Peyer's patch (tissue), 4 donors: ENCODE results near the gene USP32. TPM values are rescaled to one million over a fixed set of nuclear protein-coding genes. Genes with fewer than 3 reads are reported as not detected.

Source experiments
- DNase-seq, 3 donors: peaks; one replicate each; pipeline ENCODE4 v3.0.0-alpha.2; 2017 to 2019
- H3K27ac ChIP-seq, 4 donors: fragments of 200-600 bp; sonication (generic); one replicate each; pipeline ENCODE4 v1.5.1; 2016 to 2019
- H3K27me3 ChIP-seq, 2 donors: fragments of 200-600 bp; sonication (generic); one replicate each; pipeline ENCODE4 v1.5.1; 2019
- H3K36me3 ChIP-seq, 3 donors: fragments of 200-600 bp; sonication (generic); one replicate each; pipeline ENCODE4 v1.5.1; 2016 to 2019
- H3K4me1 ChIP-seq, 4 donors: fragments of 200-600 bp; sonication (generic); one replicate each; pipeline ENCODE4 v1.5.1; 2016 to 2019
- H3K4me3 ChIP-seq, 4 donors: fragments of 200-600 bp; sonication (generic); 1 replicate in 3 of 4; 2 replicates in 1 of 4; pipeline ENCODE4 v1.5.1; 2016 to 2019; ENCODE audit warnings: mild to moderate bottlenecking in 1 of 4
- H3K9me3 ChIP-seq, 4 donors: fragments of 200-600 bp; sonication (generic); one replicate each; pipeline ENCODE4 v1.5.1; 2016 to 2019; ENCODE audit warnings: mild to moderate bottlenecking in 1 of 4
- POLR2A ChIP-seq, 2 donors: fragments of 450-650 bp; IDR thresholded peaks; one replicate each; pipeline ENCODE4 v1.5.1; 2017; ENCODE audit warnings: antibody characterized with exemption in 2 of 2, mild to moderate bottlenecking in 2 of 2, moderate library complexity in 2 of 2
- total RNA-seq, 4 donors: library from RNA; depleted of rRNA; stranded (reverse); fragments of >200 nt; gene quantifications; one replicate each; pipeline ENCODE4 v1.1.0, GENCODE V29; 2016
- TF ChIP-seq, protein P1 (sequence below), 6 experiments: fragments of 450-650 bp in 4 of 6; fragments of 200-600 bp in 2 of 6; sonication (generic) in 1 of 6; IDR thresholded peaks; one replicate each; pipeline ENCODE4 v1.5.1; 2017 to 2019; ENCODE audit warnings: antibody characterized with exemption in 6 of 6, mild to moderate bottlenecking in 3 of 6, moderate library complexity in 1 of 6

Gene USP32
- total RNA-seq, 4 donors from 2014 or later: 31.5 to 52.8 (median 48.6) TPM

DNA sequence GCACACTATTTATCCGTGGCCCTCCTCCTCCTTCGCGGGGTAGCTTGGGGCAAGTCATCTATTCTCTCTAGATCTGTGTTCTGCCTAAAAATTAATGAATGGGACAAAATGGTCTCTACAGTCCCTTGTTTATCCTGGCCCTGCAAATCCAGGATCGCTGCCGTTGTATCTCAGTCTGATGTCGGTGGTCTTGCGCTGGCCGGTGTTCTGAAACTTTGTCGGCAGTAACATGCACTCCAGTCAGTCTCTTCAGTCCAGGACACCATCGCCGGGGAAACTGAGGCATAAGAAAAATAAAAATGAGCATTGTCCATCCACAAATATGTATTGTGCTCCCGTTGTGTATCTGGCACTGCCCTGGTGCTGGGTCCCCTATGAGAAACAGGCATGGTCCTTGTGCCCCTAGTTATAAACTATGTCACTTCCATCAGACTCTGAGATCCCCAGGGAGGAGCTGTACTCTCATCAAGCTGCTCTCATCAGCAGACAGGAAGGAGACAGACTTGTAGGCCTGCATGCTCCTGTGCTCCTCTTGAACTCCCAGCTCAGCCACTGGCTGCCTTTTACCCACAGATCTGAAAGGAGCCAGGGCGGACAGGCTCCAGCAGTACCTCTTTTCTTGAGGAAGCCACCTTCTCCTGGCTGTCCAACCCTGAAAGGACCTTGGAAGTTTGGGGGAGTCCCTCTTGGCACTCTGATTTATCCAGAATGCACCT lies 255.8 kb downstream of the USP32 start:
- peaks cover 0 to 23% of the 10 kb centered on the region in 2 donors for H3K27me3 ChIP-seq
- H3K27ac ChIP-seq: no peak overlapping the region
- no peak for TF ChIP-seq POLR2A (IDR thresholded peaks at IDR 0.05)
- TF ChIP-seq, protein P1, sequence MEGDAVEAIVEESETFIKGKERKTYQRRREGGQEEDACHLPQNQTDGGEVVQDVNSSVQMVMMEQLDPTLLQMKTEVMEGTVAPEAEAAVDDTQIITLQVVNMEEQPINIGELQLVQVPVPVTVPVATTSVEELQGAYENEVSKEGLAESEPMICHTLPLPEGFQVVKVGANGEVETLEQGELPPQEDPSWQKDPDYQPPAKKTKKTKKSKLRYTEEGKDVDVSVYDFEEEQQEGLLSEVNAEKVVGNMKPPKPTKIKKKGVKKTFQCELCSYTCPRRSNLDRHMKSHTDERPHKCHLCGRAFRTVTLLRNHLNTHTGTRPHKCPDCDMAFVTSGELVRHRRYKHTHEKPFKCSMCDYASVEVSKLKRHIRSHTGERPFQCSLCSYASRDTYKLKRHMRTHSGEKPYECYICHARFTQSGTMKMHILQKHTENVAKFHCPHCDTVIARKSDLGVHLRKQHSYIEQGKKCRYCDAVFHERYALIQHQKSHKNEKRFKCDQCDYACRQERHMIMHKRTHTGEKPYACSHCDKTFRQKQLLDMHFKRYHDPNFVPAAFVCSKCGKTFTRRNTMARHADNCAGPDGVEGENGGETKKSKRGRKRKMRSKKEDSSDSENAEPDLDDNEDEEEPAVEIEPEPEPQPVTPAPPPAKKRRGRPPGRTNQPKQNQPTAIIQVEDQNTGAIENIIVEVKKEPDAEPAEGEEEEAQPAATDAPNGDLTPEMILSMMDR (IDR thresholded peaks at IDR 0.05): no peak
- peak in 2 of 3 donors; percentile 32 to 39 for DNase-seq
- H3K9me3 ChIP-seq: no peaks in the 10 kb centered on the region
- peak overlapping the region in 2 of 4 donors; percentile 66 to 69 for H3K4me3 ChIP-seq
- H3K36me3 ChIP-seq: no peaks in the 10 kb centered on the region
- peaks cover 0 to 20% (median 11%) of the 10 kb centered on the region in 4 donors for H3K4me1 ChIP-seq

DNA sequence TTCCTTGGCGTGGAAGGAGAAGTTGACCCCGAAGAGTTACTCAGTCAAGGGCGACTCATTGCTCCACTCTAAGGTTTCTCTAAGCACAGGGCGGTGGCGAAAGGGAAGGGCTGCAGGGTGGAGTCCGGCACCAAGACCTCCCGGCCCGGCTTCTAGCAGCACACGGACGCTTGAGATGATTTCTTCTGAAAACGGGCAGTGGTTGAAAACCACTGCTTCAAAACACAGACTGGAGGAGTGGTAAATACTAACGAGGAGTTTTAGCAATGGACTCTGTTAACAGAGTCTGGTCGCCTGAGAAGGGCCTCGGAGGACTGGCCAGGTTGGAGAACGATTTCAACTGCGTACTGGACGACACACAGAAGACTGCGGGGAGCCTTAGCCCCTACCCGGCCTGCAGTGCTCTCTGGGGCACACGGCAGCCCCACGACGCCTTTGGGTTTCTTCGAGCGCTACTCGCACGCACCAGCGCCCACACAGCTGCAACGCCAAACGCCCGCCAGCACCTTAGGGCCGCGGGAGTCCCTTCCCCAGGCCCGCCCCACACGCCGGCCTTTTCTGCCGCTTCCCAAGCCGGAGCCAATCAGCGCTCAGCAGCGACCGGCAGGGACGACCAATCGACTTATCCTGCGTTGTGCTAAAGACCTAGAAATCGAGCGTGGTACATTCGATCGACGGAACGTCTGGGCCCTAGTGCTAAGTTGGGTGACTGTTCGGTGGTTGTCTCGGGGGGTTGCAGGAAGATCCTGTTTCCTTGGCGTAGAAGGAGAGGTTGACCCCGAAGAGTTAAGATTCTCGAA lies 256.6 kb downstream of the USP32 start:
- Histone ChIP-seq H3K36me3 (no peaks in the 10 kb centered on the region), H3K4me3 (peak overlapping the region; percentile 45 to 69 (median 65)), H3K4me1 (peaks cover 0 to 20% (median 11%) of the 10 kb centered on the region in 4 donors), H3K27me3 (peaks cover 0 to 15% of the 10 kb centered on the region in 2 donors), H3K9me3 (no peaks in the 10 kb centered on the region), H3K27ac (peak overlapping the region in 3 of 4 donors; percentile 53 to 64 (median 59))
- peak; percentile 86 to 94 (median 88) for DNase-seq
- TF ChIP-seq, protein P1 (IDR thresholded peaks at IDR 0.05): no peak
- TF ChIP-seq POLR2A (IDR thresholded peaks at IDR 0.05): peak in 1 of 2 donors; percentile 22

- peaks cover 0 to 10% of the 10 kb centered on the region in 2 donors for H3K27me3 ChIP-seq
- H3K4me3 ChIP-seq: peak overlapping the region; percentile 45 to 69 (median 65)
- peak in 2 of 3 donors; percentile 34 to 47 for DNase-seq
- TF ChIP-seq, protein P1 (IDR thresholded peaks at IDR 0.05): no peak
- no peak for TF ChIP-seq POLR2A (IDR thresholded peaks at IDR 0.05)
- peaks cover 0 to 14% (median 8%) of the 10 kb centered on the region in 4 donors for H3K4me1 ChIP-seq
- H3K27ac ChIP-seq: peak overlapping the region in 3 of 4 donors; percentile 53 to 64 (median 59)
- H3K36me3 ChIP-seq: no peaks in the 10 kb centered on the region
- H3K9me3 ChIP-seq: no peaks in the 10 kb centered on the region
These were observed 257.4 kb downstream of the USP32 start for GRCh38 chr17:60134396-60135150.

DNA sequence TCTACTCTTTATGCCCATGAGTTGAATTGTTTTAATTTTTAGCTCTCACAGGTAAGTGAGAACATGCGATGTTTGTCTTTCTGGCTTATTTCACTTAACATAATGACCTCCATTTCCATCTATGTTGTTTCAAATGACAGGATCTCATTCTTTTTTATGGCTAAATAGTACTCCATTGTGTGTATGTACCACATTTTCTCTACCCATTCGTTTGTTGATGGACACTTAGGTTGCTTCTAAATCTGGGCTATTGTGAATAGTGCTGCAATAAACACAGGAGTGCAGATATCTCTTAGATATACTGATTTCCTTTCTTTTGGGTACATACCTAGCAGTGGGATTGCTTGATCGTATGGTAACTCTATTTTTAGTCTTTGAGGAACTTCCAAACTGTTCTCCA lies 261.5 kb downstream of the USP32 start:
- DNase-seq: no peak
- H3K36me3 ChIP-seq: no peaks in the 10 kb centered on the region

More for the DNA sequence above, 261.5 kb downstream of the USP32 start:
- no peaks in the 10 kb centered on the region for H3K27me3 ChIP-seq
- no peak for TF ChIP-seq POLR2A (IDR thresholded peaks at IDR 0.05)
- TF ChIP-seq, protein P1 (IDR thresholded peaks at IDR 0.05): no peak
- H3K4me1 ChIP-seq: peaks cover 0 to 13% (median 5%) of the 10 kb centered on the region in 4 donors
- H3K4me3 ChIP-seq: no peak overlapping the region
- no peak overlapping the region for H3K27ac ChIP-seq
- no peaks in the 10 kb centered on the region for H3K9me3 ChIP-seq
